ENCODE data around the gene HECW1. TPM values are rescaled to one million over a fixed set of nuclear protein-coding genes. Genes with fewer than 3 reads are reported as not detected.

Gene HECW1
- total RNA-seq, 3 donors from 2014 or later: 0.48 to 1.9 (median 0.66) TPM

- intact Hi-C loops (cut with DNase I; ENCODE audit: low total_unique reads): no loop called here
- TF ChIP-seq POLR2AphosphoS5 (IDR thresholded peaks at IDR 0.05): no peak
- no peak for TF ChIP-seq CTCF (IDR thresholded peaks at IDR 0.05)
- no peak for TF ChIP-seq POLR2A (IDR thresholded peaks at IDR 0.05)
- Histone ChIP-seq H3K9me3 (no peaks in the 10 kb centered on the region), H3K36me3 (no peaks in the 10 kb centered on the region), H3K4me1 (no peaks in the 10 kb centered on the region), H3K4me3 (no peak overlapping the region), H3K27me3 (no peaks in the 10 kb centered on the region), H3K27ac (peak overlapping the region in 1 of 2 donors; percentile 55)
- no peak for DNase-seq (ENCODE audit: low spot score in 2 of 2)
These were observed 264.9 kb downstream of the HECW1 start for GRCh38 chr7:43377196-43377960.

- intact Hi-C loops (cut with DNase I; ENCODE audit: low total_unique reads): no loop called here
- no peaks in the 10 kb centered on the region for H3K27me3 ChIP-seq
- H3K4me1 ChIP-seq: no peaks in the 10 kb centered on the region
- DNase-seq (ENCODE audit: low spot score in 2 of 2): no peak
- H3K36me3 ChIP-seq: no peaks in the 10 kb centered on the region
- no peak overlapping the region for H3K4me3 ChIP-seq
- H3K9me3 ChIP-seq: no peaks in the 10 kb centered on the region
- TF ChIP-seq POLR2A (IDR thresholded peaks at IDR 0.05) (no peak), CTCF (IDR thresholded peaks at IDR 0.05) (no peak), POLR2AphosphoS5 (IDR thresholded peaks at IDR 0.05) (no peak)
- H3K27ac ChIP-seq: no peak overlapping the region
These were observed 266.8 kb downstream of the HECW1 start for GRCh38 chr7:43379210-43379609.

DNA sequence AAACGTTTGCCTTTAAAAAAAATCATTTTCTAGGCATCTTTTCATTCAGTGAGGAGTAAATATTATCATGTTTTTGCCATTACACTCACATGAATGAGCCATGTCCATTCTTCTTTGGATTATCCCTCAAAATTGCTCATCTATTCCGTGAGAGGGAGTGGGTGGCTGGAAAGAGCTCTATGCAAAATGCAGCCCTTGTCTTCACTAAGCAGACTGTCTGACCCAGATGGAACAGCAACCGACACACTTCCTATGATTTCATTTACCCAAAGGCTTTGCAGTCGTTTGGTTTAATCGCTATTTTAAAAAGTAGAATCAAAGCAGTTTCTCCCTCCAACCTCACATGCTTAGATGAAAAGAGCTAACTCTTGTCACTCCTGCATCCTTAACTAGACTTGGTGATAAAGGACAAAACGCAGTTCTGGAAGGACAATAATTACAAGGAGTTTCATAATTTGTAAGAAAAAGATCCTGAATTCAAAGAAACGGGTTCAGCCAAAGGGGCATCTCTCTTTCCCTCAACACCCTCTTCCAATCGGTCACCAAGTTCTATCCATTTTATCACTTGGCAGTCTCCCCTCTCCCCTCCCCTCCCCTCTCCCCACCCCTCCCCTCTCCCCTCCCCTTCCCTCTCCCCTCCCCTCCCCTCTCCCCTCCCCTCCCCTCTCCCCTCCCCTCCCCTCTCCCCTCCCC, 272.3 kb downstream of the HECW1 start:
- intact Hi-C loops (cut with DNase I; ENCODE audit: low total_unique reads): no loop called here
- no peaks in the 10 kb centered on the region for H3K4me1 ChIP-seq
- H3K27ac ChIP-seq: no peak overlapping the region
- no peaks in the 10 kb centered on the region for H3K27me3 ChIP-seq
- TF ChIP-seq POLR2AphosphoS5 (IDR thresholded peaks at IDR 0.05) (no peak), POLR2A (IDR thresholded peaks at IDR 0.05) (no peak), CTCF (IDR thresholded peaks at IDR 0.05) (no peak)
- H3K36me3 ChIP-seq: no peaks in the 10 kb centered on the region
- DNase-seq (ENCODE audit: low spot score in 2 of 2): no peak
- peaks cover 0 to 8% of the 10 kb centered on the region in 2 donors for H3K9me3 ChIP-seq
- H3K4me3 ChIP-seq: no peak overlapping the region

GRCh38 chr7:43385309-43385680, 272.8 kb downstream of the HECW1 start:
- peaks cover 0 to 8% of the 10 kb centered on the region in 2 donors for H3K9me3 ChIP-seq
- intact Hi-C loops (cut with DNase I; ENCODE audit: low total_unique reads): no loop called here
- no peak for TF ChIP-seq POLR2AphosphoS5 (IDR thresholded peaks at IDR 0.05)
- TF ChIP-seq POLR2A (IDR thresholded peaks at IDR 0.05): no peak
- TF ChIP-seq CTCF (IDR thresholded peaks at IDR 0.05): no peak
- no peaks in the 10 kb centered on the region for H3K27me3 ChIP-seq
- H3K36me3 ChIP-seq: no peaks in the 10 kb centered on the region
- no peak overlapping the region for H3K27ac ChIP-seq
- H3K4me3 ChIP-seq: no peak overlapping the region
- H3K4me1 ChIP-seq: no peaks in the 10 kb centered on the region
- no peak for DNase-seq (ENCODE audit: low spot score in 2 of 2)

- H3K4me1 ChIP-seq: no peaks in the 10 kb centered on the region
- H3K4me3 ChIP-seq: no peak overlapping the region
- H3K9me3 ChIP-seq: peaks cover 0 to 8% of the 10 kb centered on the region in 2 donors
- no peaks in the 10 kb centered on the region for H3K36me3 ChIP-seq
- no peaks in the 10 kb centered on the region for H3K27me3 ChIP-seq
- intact Hi-C loops (cut with DNase I; ENCODE audit: low total_unique reads): no loop called here
- H3K27ac ChIP-seq: no peak overlapping the region
- DNase-seq (ENCODE audit: low spot score in 2 of 2): no peak
- TF ChIP-seq CTCF (IDR thresholded peaks at IDR 0.05) (no peak), POLR2AphosphoS5 (IDR thresholded peaks at IDR 0.05) (no peak)
These were observed 273.4 kb downstream of the HECW1 start for GRCh38 chr7:43385856-43386255.

All from breast epithelium (tissue), 4 donors.